ENCODE results near the gene DEXI. TPM values are rescaled to one million over a fixed set of nuclear protein-coding genes. Genes with fewer than 3 reads are reported as not detected.

Gene DEXI
- 7.5 TPM for total RNA-seq

DNA sequence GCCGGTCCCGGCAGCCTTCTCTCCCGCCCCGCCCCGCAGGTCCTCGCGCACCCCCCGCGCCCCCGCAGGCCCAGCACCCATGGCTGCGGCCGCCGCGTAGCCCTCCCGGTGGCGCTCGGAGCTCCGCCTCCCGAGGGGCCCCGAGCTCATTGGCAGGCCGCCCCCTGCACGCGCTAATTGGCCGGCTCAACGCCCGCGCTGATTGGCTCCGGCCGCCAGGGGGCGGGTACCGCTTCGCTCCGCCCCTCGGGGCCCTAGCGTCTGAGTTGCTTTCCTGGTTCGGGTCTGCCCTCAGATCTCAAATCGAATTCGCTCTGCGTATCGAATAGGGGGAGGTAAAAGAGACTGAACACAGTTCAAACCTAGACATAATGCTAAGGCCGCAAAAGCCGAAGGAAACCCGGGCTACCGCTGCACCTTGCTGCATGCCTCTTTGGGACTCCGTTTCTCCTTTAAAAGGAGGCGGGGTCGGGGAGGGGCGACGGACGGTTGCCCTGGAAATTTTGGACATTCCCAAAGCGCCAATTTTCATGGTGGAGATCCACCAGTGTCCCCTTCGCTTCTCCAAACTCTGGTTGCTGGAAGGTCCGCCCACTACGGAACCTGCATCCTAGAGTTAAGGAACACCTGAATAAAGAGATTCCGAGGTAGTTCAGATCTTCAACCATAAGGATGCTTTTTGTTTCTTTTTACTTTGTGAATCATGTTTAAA lies at the start of gene DEXI:
Gene DEXI, minus strand, starts transcription at position 117 of the 712 bp plus-strand sequence. CDS start 463 bp downstream, outside the sequence.
- H3K9me3 ChIP-seq (ENCODE audit: low read depth, low read length) = no peaks in the 10 kb centered on the region
- peak within 1 kb of the TSS; percentile 54 for H3K4me3 ChIP-seq (ENCODE audit: low read length)
- no peaks in the 10 kb centered on the region for H3K27me3 ChIP-seq (ENCODE audit: insufficient read depth, low read length)
- peaks cover 87% of the 10 kb centered on the region for H3K4me1 ChIP-seq (ENCODE audit: insufficient read depth, low read length)

DNA sequence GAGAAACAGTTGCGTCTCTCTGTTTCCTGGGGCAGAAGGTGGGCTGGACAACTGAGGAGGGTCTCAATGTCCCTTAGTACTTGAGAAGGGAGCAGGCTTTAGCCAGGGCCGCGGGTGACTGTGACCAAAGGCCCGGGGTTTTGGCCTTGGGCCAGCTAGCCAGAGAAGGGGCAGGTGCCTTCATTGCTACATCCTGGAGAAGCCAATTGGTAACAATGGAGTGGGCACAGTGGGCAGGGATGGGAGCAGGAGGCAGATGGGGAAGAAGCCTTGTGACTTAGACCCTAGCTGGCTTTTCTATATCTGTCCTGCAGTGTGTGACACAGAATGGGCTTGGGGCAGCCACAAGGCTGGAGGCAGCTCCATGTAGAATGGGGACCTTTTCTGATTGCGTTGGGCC lies 48.1 kb upstream of the DEXI start:
- H3K9me3 ChIP-seq (ENCODE audit: low read depth, low read length) = no peaks in the 10 kb centered on the region
- no peak overlapping the region for H3K4me3 ChIP-seq (ENCODE audit: low read length)
- H3K4me1 ChIP-seq (ENCODE audit: insufficient read depth, low read length) = peaks cover 13% of the 10 kb centered on the region
- no peaks in the 10 kb centered on the region for H3K27me3 ChIP-seq (ENCODE audit: insufficient read depth, low read length)

DNA sequence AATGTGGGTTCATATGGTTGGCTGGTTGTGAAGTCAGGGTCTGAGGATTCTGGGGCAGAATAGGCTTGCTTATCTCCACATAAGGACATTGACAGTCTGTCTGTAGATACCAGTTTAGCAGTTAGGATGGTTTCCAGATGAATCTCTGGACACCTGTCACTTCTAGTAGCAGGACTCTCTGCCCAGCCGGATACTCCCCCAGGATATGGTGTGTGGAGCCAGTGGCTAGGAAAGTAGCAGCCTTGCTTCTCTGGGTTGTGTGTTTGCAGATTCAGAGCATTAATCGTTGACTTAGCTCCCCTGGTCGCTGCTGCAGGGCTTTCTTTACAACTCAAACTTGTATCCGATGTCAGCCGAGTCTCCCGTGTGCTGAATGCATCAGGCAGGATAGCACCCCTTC lies 47.3 kb upstream of the DEXI start:
- no peaks in the 10 kb centered on the region for H3K27me3 ChIP-seq (ENCODE audit: insufficient read depth, low read length)
- no peaks in the 10 kb centered on the region for H3K9me3 ChIP-seq (ENCODE audit: low read depth, low read length)
- no peak overlapping the region for H3K4me3 ChIP-seq (ENCODE audit: low read length)
- H3K4me1 ChIP-seq (ENCODE audit: insufficient read depth, low read length) = peaks cover 13% of the 10 kb centered on the region

DNA sequence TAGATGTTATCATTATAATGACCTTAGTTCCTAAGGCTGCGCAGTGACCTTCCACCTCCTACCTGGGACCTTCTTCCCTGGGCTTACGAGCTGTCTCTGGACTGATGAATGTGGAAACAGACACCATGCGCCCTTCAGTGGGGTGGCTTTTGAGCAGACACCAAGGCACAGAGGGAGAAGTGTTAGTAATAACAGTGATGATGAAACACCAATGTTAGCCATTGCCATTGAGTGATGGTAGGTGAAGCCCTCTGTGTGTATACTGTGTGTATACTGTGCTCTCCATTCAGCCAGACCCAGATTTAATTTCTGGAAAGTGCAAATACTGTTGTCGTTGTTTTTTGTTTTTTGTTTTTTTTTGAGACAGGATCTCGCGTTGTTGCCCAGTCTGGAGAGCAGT lies 46.6 kb upstream of the DEXI start:
- Histone ChIP-seq H3K4me1 (ENCODE audit: insufficient read depth, low read length) (peaks cover 13% of the 10 kb centered on the region), H3K27me3 (ENCODE audit: insufficient read depth, low read length) (no peaks in the 10 kb centered on the region), H3K4me3 (ENCODE audit: low read length) (no peak overlapping the region), H3K9me3 (ENCODE audit: low read depth, low read length) (no peaks in the 10 kb centered on the region)

DNA sequence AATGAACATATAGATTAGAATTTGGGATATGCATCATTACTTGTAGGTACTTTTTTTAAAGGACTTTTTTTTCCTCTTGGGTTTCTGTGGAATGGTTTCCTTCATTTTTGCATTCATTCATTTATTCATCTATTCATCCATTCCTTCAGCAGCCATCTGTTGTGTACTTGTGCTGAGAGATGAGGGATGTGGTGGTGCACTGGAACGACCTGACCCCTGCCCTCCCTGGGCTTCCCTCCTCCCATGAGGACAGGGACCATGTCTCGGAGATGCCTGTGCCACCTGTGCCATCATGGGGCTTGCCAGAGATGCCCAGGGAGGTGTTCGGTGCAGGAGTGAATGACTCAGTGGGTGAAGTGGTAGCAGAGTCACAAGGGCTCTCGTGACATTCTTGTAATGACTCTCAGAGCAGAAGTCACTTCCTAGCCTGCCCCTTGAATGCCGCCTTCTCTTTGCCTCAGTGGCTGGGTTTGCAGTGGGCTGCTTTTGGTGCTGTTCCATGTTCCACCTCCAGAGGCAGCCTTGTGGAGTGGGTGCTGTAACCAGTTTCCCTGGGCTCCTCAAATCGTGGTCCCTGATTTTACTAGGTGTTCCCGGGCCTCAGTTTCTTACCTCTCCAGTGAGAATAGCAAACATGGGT lies 46.0 kb upstream of the DEXI start:
- Histone ChIP-seq H3K9me3 (ENCODE audit: low read depth, low read length) (no peaks in the 10 kb centered on the region), H3K4me1 (ENCODE audit: insufficient read depth, low read length) (peaks cover 13% of the 10 kb centered on the region), H3K27me3 (ENCODE audit: insufficient read depth, low read length) (no peaks in the 10 kb centered on the region), H3K4me3 (ENCODE audit: low read length) (no peak overlapping the region)

DNA sequence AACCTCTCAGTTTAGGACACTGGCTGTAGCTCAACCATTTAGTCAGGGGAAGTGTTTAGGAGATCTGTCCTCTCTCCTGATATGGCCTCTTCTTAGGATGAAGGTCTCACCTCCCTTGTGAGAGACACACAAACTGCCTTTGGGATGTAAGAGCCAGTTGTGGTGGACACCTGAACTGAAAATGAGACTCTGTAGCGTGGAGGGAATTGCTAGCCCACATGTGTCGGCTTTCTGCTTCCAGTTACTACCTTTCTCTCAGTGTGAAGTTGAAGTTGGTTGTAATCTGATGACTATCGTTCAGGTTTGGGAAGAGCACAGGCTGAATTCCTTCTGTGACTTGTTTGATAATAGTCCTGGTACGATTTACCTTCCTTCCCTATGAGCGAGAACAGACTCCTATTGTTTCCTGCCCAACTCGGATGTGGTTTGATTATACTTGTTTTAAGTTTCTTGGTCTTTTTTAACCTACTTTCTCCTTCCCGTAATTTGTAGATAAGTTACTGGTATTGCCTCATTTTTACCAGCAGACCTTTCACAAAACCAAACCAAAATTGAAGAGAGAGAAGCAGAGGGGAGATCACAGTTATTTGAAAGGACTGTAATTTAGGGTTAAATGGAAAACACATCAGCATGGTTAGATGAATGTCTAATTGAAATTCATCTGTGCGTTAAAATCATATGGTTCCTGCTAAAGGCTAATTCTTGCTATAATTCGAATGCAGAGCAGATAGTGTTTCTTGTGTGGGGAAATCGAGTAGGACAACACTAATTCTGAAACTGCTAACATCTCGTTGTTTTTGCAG lies 45.3 kb upstream of the DEXI start:
- Histone ChIP-seq H3K27me3 (ENCODE audit: insufficient read depth, low read length) (no peaks in the 10 kb centered on the region), H3K4me3 (ENCODE audit: low read length) (no peak overlapping the region), H3K9me3 (ENCODE audit: low read depth, low read length) (no peaks in the 10 kb centered on the region), H3K4me1 (ENCODE audit: insufficient read depth, low read length) (peaks cover 13% of the 10 kb centered on the region)

DNA sequence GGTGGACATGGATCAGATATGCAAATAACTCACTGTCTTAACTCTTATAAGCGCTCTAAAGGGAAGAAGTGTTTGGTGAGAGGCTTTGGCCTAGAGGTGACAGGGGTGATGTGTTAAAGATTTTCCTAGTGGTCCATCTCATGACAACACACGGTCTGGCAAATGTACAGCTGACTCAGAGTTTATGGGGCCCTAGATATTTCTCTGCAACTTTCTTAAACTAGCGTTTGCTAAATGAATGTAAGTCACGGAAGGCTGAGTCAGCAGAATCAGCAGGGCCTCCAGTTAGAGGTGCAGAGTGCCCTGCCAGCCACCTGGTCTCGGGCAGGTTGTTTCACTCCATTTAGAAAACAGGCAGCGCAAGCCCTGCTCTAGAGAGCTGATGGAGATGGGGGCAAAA lies 42.2 kb upstream of the DEXI start:
- H3K4me3 ChIP-seq (ENCODE audit: low read length) = no peak overlapping the region
- H3K4me1 ChIP-seq (ENCODE audit: insufficient read depth, low read length) = peaks cover 13% of the 10 kb centered on the region
- no peaks in the 10 kb centered on the region for H3K27me3 ChIP-seq (ENCODE audit: insufficient read depth, low read length)
- no peaks in the 10 kb centered on the region for H3K9me3 ChIP-seq (ENCODE audit: low read depth, low read length)

DNA sequence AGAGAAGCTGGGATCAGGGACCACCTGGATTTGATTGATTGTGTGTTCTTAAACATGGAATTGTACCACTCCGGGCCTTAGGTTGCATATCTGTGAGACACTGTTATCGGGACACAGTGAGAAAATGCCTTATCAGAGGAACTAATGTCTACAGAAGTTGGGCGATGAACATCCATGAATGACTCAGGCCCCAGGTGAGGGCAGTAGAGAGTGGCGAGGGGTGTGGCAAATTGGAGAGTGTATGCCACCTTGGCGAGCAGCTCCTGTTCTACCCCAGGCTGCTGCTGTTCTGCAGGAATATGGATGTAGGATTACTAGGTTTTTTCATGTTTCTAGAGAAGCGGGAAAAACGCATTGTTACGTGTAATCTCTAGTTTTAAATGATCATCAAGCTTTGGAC lies 40.9 kb upstream of the DEXI start:
- Histone ChIP-seq H3K27me3 (ENCODE audit: insufficient read depth, low read length) (no peaks in the 10 kb centered on the region), H3K9me3 (ENCODE audit: low read depth, low read length) (no peaks in the 10 kb centered on the region), H3K4me1 (ENCODE audit: insufficient read depth, low read length) (peaks cover 6% of the 10 kb centered on the region), H3K4me3 (ENCODE audit: low read length) (no peak overlapping the region)

DNA sequence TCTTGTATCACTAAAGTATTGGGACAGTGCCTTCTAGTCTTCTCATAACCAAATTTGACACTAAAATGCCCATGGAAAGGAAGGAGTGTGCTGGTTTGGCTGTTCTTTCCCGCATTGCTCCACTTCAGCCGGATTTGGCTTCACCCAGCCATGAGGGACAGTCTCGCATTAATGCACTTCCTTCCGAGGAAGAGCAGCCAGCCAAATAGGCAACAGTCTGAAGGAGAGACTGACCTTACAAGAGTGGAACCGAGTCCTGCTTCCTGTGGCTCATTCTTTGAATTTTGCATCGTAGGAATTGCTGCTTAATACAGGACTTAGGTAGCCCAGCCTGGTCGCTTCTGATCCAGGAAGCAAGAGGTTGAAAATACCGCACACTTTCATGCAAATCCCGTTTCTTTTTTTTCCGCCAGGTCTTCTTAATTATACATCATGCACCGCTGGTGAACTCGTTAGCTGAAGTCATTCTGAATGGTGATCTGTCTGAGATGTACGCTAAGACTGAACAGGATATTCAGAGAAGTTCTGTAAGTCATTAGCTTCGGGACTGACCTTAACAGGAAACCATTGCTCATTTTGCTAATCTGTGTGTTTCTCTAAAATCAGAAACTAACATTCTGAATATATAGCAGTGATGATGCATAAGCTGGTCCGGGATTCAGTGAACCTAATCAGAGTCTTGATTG lies 40.3 kb upstream of the DEXI start:
- Histone ChIP-seq H3K4me1 (ENCODE audit: insufficient read depth, low read length) (peaks cover 4% of the 10 kb centered on the region), H3K4me3 (ENCODE audit: low read length) (no peak overlapping the region), H3K9me3 (ENCODE audit: low read depth, low read length) (no peaks in the 10 kb centered on the region), H3K27me3 (ENCODE audit: insufficient read depth, low read length) (no peaks in the 10 kb centered on the region)

DNA sequence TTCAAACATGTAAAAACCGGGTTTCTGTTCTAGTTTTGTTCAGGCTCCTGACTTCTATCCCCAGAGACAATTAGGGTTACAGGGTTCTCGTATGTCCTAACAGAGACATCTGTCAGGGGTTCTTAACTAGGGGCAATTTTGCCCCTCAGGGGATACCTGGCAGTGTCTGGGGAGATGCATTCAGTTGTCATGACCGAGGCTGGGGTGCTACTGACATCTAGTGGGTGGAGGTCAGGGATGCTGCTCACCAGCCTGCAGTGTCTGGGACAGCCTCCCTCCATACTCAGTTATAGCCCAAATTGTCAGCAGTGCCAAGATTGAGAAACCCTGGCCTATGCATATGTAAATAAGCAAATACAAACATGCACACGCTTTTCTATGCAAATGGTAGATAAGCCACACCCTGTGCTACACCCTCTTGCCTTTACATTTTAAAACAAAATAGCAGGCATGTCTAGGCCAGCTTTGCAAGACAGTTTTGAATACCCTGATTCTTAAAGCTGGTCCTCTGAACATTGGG lies 39.5 kb upstream of the DEXI start:
- no peaks in the 10 kb centered on the region for H3K4me1 ChIP-seq (ENCODE audit: insufficient read depth, low read length)
- no peaks in the 10 kb centered on the region for H3K27me3 ChIP-seq (ENCODE audit: insufficient read depth, low read length)
- H3K4me3 ChIP-seq (ENCODE audit: low read length) = no peak overlapping the region
- H3K9me3 ChIP-seq (ENCODE audit: low read depth, low read length) = no peaks in the 10 kb centered on the region

DNA sequence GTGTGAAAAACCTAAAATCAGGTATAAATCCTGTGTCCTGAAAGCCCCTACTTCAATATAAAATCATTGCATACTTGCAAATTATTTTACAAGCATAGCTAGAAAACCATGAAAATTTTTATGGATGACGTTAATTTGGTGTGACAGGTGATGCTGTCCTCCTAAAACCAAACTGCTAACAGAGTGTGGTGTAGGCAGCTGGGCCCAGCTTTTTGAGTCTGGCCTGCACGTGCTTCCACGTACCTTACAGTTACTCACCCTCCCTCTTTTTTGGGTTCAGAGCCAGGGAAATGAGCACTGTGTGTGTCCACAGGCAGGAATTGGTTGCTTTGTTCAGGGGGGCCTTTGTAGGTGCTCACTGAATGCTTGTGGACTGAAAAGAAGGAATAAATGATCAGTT lies 38.5 kb upstream of the DEXI start:
- H3K4me3 ChIP-seq (ENCODE audit: low read length) = no peak overlapping the region
- no peaks in the 10 kb centered on the region for H3K4me1 ChIP-seq (ENCODE audit: insufficient read depth, low read length)
- no peaks in the 10 kb centered on the region for H3K9me3 ChIP-seq (ENCODE audit: low read depth, low read length)
- H3K27me3 ChIP-seq (ENCODE audit: insufficient read depth, low read length) = no peaks in the 10 kb centered on the region

DNA sequence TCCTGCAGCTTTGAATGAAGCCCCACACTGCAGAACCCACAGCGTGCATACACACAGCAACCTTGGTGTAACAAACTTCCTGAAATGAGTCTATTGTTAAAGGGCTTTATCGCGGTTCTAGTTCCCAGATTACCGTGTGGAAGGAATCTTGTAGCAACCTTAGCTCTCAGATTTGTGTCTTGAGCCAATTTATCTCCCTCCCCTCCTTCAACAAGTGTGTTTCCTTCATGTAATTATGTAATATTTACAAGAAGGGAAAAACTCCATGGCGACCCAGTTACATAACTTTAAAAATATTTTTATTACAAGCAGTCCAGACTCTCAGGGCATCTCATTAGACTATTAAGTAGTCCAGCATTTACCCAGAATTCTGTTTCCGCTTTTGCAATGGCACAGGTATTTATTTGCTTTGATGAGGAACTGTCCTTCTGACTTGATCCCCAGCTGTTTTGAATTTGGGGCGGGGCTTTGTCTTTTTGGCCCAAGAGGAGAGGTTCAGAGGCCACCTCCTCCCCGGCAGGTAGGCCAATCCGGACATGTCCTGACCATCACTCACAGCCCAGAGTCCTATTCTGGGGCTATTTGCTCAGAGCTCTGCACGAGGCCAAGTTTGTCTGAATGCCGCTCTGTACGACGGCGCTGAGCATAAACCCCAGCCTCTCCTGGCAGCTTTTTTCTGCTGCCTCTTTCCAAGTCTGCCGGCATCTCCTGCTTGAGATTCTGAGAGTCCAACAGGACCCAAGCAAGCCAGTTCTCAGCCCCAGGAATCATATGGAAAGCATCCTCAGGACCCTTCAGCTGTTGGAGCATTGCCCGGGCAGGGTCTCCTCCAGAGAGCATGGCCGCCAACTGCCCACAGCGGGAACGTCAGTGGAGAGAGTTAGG lies 37.7 kb upstream of the DEXI start:
- Histone ChIP-seq H3K27me3 (ENCODE audit: insufficient read depth, low read length) (no peaks in the 10 kb centered on the region), H3K4me3 (ENCODE audit: low read length) (no peak overlapping the region), H3K4me1 (ENCODE audit: insufficient read depth, low read length) (no peaks in the 10 kb centered on the region), H3K9me3 (ENCODE audit: low read depth, low read length) (no peaks in the 10 kb centered on the region)

DNA sequence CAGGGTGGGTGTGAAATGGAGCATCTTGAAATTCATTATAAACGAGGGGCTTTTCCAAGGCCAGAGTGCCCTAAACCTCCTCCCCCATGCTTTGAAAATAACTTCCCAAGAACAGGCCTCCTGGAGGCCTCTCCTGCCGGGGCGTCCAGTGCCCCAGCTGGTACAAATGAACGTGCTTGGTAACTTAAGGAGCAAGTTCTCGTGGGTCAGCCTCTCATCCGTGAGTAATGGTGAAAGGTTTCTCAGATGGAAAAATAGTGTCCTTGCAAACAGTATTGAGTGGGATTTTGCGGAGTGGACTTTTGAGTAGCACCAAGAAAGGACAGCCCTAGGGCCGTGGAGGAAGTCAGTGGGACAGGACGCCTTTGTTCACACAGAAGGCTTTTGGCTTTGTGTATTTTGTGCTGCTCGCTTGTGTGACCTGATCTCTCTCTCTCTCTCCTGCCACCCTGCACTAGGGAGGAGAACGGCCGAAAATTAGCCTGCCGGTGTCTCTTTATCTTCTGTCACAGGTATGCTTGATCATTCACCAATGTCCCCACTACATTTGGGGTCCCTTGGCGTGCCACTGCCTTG lies 36.7 kb upstream of the DEXI start:
- H3K9me3 ChIP-seq (ENCODE audit: low read depth, low read length) = no peaks in the 10 kb centered on the region
- H3K4me3 ChIP-seq (ENCODE audit: low read length) = no peak overlapping the region
- no peaks in the 10 kb centered on the region for H3K4me1 ChIP-seq (ENCODE audit: insufficient read depth, low read length)
- no peaks in the 10 kb centered on the region for H3K27me3 ChIP-seq (ENCODE audit: insufficient read depth, low read length)

DNA sequence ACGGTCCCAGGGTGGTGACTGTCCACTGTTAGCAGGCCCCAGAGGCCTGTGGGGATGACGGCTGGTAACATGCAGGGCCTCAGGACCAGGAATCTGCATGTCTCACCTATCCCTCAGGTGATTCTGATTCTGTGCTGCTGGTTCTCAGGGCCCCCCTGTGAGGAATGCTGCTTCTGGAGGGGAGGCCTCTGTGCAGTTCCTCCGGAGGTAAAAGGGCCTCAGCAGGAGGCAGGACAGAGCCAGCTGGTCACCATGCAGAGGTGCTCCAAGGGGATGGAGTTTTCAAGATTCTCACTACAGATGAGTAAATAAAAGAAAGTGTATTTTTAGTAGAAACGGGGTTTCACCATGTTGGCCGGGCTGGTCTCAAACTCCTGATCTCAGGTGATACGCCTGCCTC lies 35.9 kb upstream of the DEXI start:
- Histone ChIP-seq H3K4me3 (ENCODE audit: low read length) (no peak overlapping the region), H3K4me1 (ENCODE audit: insufficient read depth, low read length) (no peaks in the 10 kb centered on the region), H3K9me3 (ENCODE audit: low read depth, low read length) (no peaks in the 10 kb centered on the region), H3K27me3 (ENCODE audit: insufficient read depth, low read length) (no peaks in the 10 kb centered on the region)
